ENCODE results near the gene LRIG1. TPM values are rescaled to one million over a fixed set of nuclear protein-coding genes. Genes with fewer than 3 reads are reported as not detected.

The LRIG1 gene
- total RNA-seq, 1 donor from 2014 or later: 30.7 TPM

- no peaks in the 10 kb centered on the region for H3K27me3 ChIP-seq
- peak overlapping the region; percentile 72 for H3K27ac ChIP-seq
- no peak for TF ChIP-seq POLR2A (IDR thresholded peaks at IDR 0.05)
- no peak for TF ChIP-seq POLR2AphosphoS5 (IDR thresholded peaks at IDR 0.05; ENCODE audit: insufficient read depth in 1 of 2, low read depth in 1 of 2)
- TF ChIP-seq, protein P1, sequence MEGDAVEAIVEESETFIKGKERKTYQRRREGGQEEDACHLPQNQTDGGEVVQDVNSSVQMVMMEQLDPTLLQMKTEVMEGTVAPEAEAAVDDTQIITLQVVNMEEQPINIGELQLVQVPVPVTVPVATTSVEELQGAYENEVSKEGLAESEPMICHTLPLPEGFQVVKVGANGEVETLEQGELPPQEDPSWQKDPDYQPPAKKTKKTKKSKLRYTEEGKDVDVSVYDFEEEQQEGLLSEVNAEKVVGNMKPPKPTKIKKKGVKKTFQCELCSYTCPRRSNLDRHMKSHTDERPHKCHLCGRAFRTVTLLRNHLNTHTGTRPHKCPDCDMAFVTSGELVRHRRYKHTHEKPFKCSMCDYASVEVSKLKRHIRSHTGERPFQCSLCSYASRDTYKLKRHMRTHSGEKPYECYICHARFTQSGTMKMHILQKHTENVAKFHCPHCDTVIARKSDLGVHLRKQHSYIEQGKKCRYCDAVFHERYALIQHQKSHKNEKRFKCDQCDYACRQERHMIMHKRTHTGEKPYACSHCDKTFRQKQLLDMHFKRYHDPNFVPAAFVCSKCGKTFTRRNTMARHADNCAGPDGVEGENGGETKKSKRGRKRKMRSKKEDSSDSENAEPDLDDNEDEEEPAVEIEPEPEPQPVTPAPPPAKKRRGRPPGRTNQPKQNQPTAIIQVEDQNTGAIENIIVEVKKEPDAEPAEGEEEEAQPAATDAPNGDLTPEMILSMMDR (IDR thresholded peaks at IDR 0.05): no peak
- H3K36me3 ChIP-seq: no peaks in the 10 kb centered on the region
- intact Hi-C loops (cut with DNase I): no loop called here
- peaks cover 51% of the 10 kb centered on the region for H3K4me1 ChIP-seq
- no peaks in the 10 kb centered on the region for H3K9me3 ChIP-seq
- H3K4me3 ChIP-seq: no peak overlapping the region
- no peak for DNase-seq (ENCODE audit: extremely low spot score in 2 of 2)
These were observed 57.6 kb downstream of the LRIG1 start for GRCh38 chr3:66443118-66443803.

DNA sequence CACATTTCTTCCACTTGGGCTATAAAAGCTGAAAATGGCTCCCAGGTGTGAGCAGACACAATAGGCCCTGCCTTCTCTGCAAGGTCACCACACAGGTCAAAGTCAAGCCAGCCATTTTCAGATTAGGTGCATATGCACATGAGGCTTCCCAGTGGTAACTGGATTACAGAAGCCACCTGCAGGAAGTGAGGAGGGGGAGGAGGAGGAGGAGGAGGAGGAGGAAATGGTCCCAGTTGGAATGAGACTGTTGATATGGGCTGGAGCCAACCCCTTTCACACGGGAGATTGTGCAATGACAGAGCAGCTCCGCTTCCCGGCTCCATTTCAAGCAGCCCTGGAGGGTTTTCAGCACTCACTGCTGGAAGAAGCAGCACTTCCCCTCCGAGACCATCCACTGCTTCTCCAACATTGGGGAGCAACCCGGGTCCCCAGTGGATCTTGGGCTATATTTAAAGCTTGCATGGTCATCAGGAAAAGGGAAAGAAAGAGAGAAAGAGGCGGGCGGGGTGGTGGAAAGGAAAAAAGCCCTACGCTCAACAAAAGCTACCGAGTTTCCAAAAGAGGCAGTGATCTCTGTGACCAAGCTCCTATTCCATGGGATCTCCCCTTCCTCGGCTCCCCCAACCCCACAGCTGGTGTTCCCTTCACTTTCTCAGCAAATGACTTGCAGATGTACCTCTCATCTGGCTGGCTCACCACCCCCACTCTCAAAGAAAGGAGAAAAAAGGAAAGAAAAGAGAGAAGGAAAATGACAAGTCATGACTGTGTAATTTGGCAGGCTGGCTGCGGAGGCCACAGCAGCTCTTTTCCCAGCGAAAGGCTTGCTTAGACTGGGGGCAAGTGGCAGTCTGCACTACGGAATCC is 58.3 kb downstream of the LRIG1 start:
- Histone ChIP-seq H3K9me3 (no peaks in the 10 kb centered on the region), H3K4me1 (peaks cover 54% of the 10 kb centered on the region), H3K36me3 (no peaks in the 10 kb centered on the region), H3K27me3 (no peaks in the 10 kb centered on the region), H3K4me3 (no peak overlapping the region), H3K27ac (peak overlapping the region; percentile 72)
- intact Hi-C loops (cut with DNase I): no loop called here
- TF ChIP-seq, protein P1 (IDR thresholded peaks at IDR 0.05): no peak
- TF ChIP-seq POLR2AphosphoS5 (IDR thresholded peaks at IDR 0.05; ENCODE audit: insufficient read depth in 1 of 2, low read depth in 1 of 2) (no peak), POLR2A (IDR thresholded peaks at IDR 0.05) (no peak)
- no peak for DNase-seq (ENCODE audit: extremely low spot score in 2 of 2)

- DNase-seq (ENCODE audit: extremely low spot score in 2 of 2): no peak
- Histone ChIP-seq H3K27me3 (no peaks in the 10 kb centered on the region), H3K9me3 (no peaks in the 10 kb centered on the region), H3K36me3 (no peaks in the 10 kb centered on the region), H3K4me1 (peaks cover 62% of the 10 kb centered on the region), H3K27ac (peak overlapping the region; percentile 72), H3K4me3 (no peak overlapping the region)
- TF ChIP-seq POLR2A (IDR thresholded peaks at IDR 0.05) (no peak), POLR2AphosphoS5 (IDR thresholded peaks at IDR 0.05; ENCODE audit: insufficient read depth in 1 of 2, low read depth in 1 of 2) (no peak)
- TF ChIP-seq, protein P1 (IDR thresholded peaks at IDR 0.05): no peak
- intact Hi-C loops (cut with DNase I): no loop called here
These were observed 59.1 kb downstream of the LRIG1 start for GRCh38 chr3:66441692-66442091.

- no peak for DNase-seq (ENCODE audit: extremely low spot score in 2 of 2)
- peak overlapping the region; percentile 72 for H3K27ac ChIP-seq
- intact Hi-C loops (cut with DNase I): no loop called here
- TF ChIP-seq, protein P1 (IDR thresholded peaks at IDR 0.05): no peak
- TF ChIP-seq POLR2AphosphoS5 (IDR thresholded peaks at IDR 0.05; ENCODE audit: insufficient read depth in 1 of 2, low read depth in 1 of 2) (no peak), POLR2A (IDR thresholded peaks at IDR 0.05) (no peak)
- H3K36me3 ChIP-seq: no peaks in the 10 kb centered on the region
- no peaks in the 10 kb centered on the region for H3K9me3 ChIP-seq
- H3K4me1 ChIP-seq: peaks cover 68% of the 10 kb centered on the region
- H3K4me3 ChIP-seq: no peak overlapping the region
- H3K27me3 ChIP-seq: no peaks in the 10 kb centered on the region
These were observed 59.7 kb downstream of the LRIG1 start for GRCh38 chr3:66441129-66441528.
